Measurements from ENCODE around the gene SH3TC1.
A peak's percentile ranks its signal among the peaks of the same experiment; 100 is the strongest.

Gene SH3TC1

DNA sequence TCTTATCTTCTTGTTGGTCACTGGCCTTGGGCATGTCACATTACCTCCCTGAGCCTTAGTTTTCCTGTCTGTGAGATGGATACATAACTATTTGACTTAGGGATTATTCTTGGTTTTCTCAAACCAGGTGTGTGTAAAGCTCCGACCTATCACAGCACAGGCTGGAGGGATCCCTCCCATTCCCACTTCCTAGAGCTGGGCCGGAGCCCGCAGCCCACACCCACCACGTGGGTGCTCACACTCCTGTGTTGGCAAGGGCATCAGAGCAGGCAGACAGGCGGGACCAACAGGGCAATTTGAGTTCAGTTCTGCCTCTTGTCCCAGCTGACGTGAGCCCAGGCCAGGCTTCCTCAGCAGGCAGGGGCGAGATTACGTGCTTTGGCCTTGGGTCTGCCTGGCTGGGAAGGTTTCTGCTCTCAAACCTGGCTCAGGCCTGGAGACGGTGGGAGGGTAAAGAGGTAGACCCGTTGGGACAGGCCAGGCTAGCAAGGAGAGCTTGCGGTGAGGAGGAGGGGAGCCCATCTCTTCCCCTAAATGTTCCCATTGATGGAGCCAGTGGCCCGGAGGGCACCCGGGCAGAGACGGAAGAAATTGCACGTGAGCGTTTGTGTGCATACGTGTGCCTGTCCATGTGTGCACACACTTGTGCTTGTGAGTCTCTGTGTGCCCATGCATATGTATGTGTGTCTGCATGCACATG lies 734 bp upstream of the SH3TC1 start:
- TF ChIP-seq, protein P1, sequence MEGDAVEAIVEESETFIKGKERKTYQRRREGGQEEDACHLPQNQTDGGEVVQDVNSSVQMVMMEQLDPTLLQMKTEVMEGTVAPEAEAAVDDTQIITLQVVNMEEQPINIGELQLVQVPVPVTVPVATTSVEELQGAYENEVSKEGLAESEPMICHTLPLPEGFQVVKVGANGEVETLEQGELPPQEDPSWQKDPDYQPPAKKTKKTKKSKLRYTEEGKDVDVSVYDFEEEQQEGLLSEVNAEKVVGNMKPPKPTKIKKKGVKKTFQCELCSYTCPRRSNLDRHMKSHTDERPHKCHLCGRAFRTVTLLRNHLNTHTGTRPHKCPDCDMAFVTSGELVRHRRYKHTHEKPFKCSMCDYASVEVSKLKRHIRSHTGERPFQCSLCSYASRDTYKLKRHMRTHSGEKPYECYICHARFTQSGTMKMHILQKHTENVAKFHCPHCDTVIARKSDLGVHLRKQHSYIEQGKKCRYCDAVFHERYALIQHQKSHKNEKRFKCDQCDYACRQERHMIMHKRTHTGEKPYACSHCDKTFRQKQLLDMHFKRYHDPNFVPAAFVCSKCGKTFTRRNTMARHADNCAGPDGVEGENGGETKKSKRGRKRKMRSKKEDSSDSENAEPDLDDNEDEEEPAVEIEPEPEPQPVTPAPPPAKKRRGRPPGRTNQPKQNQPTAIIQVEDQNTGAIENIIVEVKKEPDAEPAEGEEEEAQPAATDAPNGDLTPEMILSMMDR (IDR thresholded peaks at IDR 0.05) = no peak
- peak overlapping the region; percentile 48 to 56 for H3K4me3 ChIP-seq (ENCODE audit: low read depth in 1 of 2, low read length in 1 of 2)

DNA sequence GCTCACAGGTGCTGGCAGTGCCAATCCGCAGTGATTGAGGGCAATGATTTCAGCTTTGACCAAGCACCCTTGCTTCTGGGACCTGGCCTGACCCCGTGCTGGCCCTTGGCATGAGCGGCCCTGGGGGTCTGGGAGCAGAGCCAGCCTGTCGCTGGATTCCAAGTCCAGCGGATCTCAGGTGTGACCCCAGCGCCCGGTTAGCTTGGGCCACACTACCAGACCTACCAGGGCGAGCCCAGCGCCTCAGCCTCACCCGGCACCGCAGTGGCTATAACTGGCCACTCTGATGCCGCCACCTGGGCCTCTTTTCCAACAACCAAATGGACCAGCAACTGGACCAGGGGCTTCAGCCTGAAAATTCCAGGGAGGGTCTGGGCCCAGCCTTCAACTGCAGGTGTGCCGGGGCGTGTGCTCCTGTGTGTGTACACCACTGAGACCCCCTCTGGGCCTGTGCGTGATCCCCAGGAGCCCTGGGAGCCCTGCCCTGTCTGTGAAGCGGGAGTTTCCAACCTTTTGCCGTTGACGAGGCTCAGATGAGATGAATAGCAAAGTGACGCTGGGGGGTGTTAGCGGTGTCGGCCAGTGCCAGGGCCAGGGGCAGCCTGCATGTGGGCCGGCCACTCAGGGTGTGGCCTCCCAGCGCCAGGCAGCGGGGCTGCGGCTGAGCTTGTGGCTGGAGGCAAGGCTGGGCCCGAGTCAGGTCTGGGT lies 658 bp downstream of the SH3TC1 start:
- H3K27me3 ChIP-seq = peaks cover 83% of the 10 kb centered on the region
- H3K4me1 ChIP-seq (ENCODE audit: control insufficient read depth in 1 of 2, insufficient read depth in 1 of 2, low read depth in 1 of 2, low read length in 1 of 2) = peaks cover 30 to 34% of the 10 kb centered on the region in 2 experiments
- no peaks in the 10 kb centered on the region for H3K36me3 ChIP-seq
- TF ChIP-seq, protein P1 (IDR thresholded peaks at IDR 0.05) = no peak
- no peaks in the 10 kb centered on the region for H3K9me3 ChIP-seq
- peak overlapping the region; percentile 48 to 56 for H3K4me3 ChIP-seq (ENCODE audit: low read depth in 1 of 2, low read length in 1 of 2)
- no peak overlapping the region for H3K27ac ChIP-seq

More for the DNA sequence above, 734 bp upstream of the SH3TC1 start:
- H3K4me1 ChIP-seq (ENCODE audit: control insufficient read depth in 1 of 2, insufficient read depth in 1 of 2, low read depth in 1 of 2, low read length in 1 of 2) = peaks cover 30 to 34% of the 10 kb centered on the region in 2 experiments
- no peaks in the 10 kb centered on the region for H3K36me3 ChIP-seq
- H3K27ac ChIP-seq = peak overlapping the region; percentile 75
- H3K27me3 ChIP-seq = peaks cover 83% of the 10 kb centered on the region
- H3K9me3 ChIP-seq = no peaks in the 10 kb centered on the region

DNA sequence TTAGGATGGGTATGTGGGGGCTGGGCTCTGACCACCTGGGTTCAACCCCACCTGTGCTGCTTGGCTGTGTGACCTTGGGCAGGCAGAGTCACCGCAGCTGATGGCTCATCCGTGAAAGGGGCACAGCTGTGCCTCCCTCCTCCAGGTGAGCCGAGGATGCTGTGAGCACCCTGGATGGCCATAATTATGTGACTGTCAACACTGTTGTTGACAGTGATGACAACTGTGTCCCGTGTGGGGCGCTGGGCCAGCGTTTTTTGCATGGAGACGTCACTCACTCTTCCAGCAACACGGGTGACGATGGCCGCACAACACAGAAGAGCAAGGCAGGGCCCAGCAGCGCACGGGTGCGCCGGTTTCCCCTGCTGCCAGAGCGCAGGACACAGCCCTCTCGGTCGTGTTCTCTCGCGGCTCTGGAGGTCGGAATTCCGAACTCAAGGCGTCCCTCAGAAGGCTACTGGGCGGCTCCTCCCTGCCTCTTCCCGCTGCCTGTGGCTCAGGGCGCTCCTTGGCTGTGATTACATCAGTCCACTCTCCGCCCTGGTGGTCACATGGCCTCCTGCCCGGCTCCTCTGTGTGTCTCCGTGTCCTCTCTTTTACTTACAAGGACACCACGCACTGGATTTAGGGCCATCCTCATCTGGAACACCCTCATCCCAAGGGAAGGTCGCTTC lies 1.3 kb downstream of the SH3TC1 start:
- Histone ChIP-seq H3K27me3 (peaks cover 83% of the 10 kb centered on the region), H3K36me3 (no peaks in the 10 kb centered on the region), H3K27ac (no peak overlapping the region), H3K9me3 (no peaks in the 10 kb centered on the region), H3K4me1 (ENCODE audit: control insufficient read depth in 1 of 2, insufficient read depth in 1 of 2, low read depth in 1 of 2, low read length in 1 of 2) (peaks cover 30 to 34% of the 10 kb centered on the region in 2 experiments), H3K4me3 (ENCODE audit: low read depth in 1 of 2, low read length in 1 of 2) (no peak overlapping the region)
- TF ChIP-seq, protein P1 (IDR thresholded peaks at IDR 0.05) = no peak

DNA sequence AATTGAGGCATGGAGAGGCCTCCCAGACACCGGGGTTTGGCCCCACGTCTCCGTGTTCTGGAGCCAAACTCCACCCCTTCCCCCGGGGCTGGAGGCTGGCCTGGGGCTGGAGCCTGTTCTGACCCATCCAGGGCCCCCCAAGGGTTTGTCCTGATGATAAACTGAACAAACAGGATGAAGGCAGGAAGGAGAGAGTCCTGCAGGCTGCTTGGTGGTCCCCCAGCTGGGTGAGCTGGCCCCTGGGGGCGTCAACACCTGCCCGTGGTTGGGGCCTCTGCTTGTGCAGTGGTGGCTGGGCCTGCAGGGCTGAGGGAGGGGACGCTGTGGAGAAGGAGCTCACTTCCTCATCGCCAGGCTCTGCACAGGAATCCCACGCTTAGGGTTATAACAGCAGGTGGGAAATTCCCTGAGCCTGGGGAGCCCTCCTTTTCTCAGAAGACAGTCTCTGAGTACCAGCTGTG lies 2.3 kb downstream of the SH3TC1 start:
- no peak overlapping the region for H3K4me3 ChIP-seq (ENCODE audit: low read depth in 1 of 2, low read length in 1 of 2)
- H3K27ac ChIP-seq = no peak overlapping the region
- peaks cover 37 to 43% of the 10 kb centered on the region in 2 experiments for H3K4me1 ChIP-seq (ENCODE audit: control insufficient read depth in 1 of 2, insufficient read depth in 1 of 2, low read depth in 1 of 2, low read length in 1 of 2)
- no peaks in the 10 kb centered on the region for H3K9me3 ChIP-seq
- TF ChIP-seq, protein P1 (IDR thresholded peaks at IDR 0.05) = no peak
- H3K36me3 ChIP-seq = no peaks in the 10 kb centered on the region
- H3K27me3 ChIP-seq = peaks cover 83% of the 10 kb centered on the region

DNA sequence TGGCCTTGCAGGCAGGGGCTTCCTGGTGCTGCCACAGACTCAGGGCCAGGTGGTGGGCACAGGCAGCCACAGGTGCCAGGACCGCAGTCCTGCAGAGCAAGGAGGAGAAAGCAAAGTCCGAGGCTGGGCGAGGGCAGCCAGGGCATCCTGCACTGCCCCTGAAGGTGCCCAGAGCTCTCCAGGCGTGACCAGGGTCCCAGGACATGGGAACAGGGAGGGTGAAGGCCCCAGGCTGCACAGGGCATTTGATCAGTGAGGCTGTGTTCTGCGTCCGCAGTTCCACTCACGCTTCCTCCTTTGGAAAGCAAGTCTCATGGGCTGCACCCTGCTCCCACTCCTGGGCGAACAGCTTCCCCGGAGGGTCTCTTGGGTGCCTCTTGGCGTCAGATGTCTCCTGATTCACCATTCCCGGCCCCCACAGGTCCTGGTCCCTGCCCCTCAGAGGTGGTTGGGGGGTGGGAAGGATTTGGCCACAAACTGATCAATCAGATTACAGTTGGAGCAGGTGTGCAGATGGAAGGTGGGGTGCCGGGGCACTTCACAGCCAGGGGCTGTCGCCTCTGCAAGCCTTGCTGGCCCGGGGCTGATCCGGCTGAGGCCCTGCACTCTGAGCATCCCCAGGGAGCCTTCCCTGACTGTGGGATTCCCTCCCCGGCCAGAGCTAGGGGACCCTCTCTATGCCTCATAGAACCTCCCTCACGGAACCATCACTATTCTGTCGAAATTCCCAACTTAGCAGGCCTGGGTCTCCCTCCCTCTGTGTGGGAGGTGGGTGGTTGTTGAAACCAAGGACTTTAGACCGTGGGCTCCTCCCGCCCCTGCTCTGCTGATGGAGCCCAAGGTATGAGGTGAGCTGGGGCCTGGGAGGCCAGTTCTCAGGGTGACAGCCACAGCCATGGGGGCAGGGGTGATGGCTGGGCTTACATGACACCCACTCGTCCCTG lies 3.3 kb downstream of the SH3TC1 start:
- no peaks in the 10 kb centered on the region for H3K9me3 ChIP-seq
- H3K27me3 ChIP-seq = peaks cover 77% of the 10 kb centered on the region
- H3K4me3 ChIP-seq (ENCODE audit: low read depth in 1 of 2, low read length in 1 of 2) = no peak overlapping the region
- H3K27ac ChIP-seq = no peak overlapping the region
- TF ChIP-seq, protein P1 (IDR thresholded peaks at IDR 0.05) = no peak
- peaks cover 42 to 51% of the 10 kb centered on the region in 2 experiments for H3K4me1 ChIP-seq (ENCODE audit: control insufficient read depth in 1 of 2, insufficient read depth in 1 of 2, low read depth in 1 of 2, low read length in 1 of 2)
- no peaks in the 10 kb centered on the region for H3K36me3 ChIP-seq
